ENCODE results near the gene AIFM2.

GRCh38 chr10:70124918-70125317 lies 7.7 kb downstream of the AIFM2 start:
- TF ChIP-seq CTCF (IDR thresholded peaks at IDR 0.05; ENCODE audit: low read depth, low read length, poor library complexity, severe bottlenecking), result no peak
- TF ChIP-seq EZH2phosphoT487 (IDR thresholded peaks at IDR 0.05; ENCODE audit: borderline replicate concordance, low read length), result no peak

All from DOHH2 (cell line).